ENCODE data around the gene CADM4.

DNA sequence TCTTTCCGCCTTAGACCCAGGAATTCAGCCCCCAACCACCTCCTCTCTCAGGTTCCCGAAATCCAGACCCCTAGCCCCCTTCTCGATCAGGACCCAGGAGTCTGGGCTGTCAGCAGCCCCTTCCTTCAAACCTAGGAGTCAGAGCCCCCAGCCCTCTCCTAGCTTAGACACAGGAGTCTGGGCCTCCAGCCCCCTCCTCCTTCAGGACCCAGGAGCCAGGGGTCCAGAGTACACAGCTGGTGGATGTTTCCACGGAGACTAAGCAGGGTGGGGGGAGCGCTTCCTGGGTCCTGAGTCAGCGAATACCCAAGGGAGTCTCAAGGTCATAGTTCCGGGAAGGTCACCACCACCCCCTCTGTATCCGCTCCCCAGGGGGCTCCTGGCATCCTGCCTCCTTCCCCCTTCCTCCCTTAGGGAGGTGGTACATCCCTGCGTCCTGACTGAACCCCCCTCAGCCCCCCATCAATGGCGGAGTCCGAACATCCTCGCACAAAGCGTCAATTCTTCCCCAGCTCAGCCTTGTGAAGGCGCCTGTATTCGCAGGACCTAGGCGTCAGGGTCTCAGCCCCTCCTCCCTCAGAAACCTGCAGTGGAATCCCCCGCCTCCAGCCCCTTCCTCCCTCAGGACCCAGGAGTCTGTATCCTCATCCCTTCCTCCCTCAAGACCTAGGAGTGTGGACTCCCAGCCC lies 4.6 kb downstream of the CADM4 start:
- TF ChIP-seq EZH2 (IDR thresholded peaks at IDR 0.05; ENCODE audit: borderline replicate concordance, low read depth, low read length) (no peak), ZBTB1 (CRISPR knock-in tag; IDR thresholded peaks at IDR 0.05; ENCODE audit: borderline replicate concordance, low read depth) (no peak), CREB1 (IDR thresholded peaks at IDR 0.05) (no peak), CREB1 (CRISPR knock-in tag; IDR thresholded peaks at IDR 0.05) (no peak), XRCC5 (IDR thresholded peaks at IDR 0.05; ENCODE audit: low read depth, low read length) (no peak), BHLHE40 (IDR thresholded peaks at IDR 0.05; ENCODE audit: low read length) (no peak), STAG1 (CRISPR knock-in tag; IDR thresholded peaks at IDR 0.05; ENCODE audit: borderline replicate concordance) (no peak)
- TF ChIP-seq, protein P1, sequence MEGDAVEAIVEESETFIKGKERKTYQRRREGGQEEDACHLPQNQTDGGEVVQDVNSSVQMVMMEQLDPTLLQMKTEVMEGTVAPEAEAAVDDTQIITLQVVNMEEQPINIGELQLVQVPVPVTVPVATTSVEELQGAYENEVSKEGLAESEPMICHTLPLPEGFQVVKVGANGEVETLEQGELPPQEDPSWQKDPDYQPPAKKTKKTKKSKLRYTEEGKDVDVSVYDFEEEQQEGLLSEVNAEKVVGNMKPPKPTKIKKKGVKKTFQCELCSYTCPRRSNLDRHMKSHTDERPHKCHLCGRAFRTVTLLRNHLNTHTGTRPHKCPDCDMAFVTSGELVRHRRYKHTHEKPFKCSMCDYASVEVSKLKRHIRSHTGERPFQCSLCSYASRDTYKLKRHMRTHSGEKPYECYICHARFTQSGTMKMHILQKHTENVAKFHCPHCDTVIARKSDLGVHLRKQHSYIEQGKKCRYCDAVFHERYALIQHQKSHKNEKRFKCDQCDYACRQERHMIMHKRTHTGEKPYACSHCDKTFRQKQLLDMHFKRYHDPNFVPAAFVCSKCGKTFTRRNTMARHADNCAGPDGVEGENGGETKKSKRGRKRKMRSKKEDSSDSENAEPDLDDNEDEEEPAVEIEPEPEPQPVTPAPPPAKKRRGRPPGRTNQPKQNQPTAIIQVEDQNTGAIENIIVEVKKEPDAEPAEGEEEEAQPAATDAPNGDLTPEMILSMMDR (IDR thresholded peaks at IDR 0.05 in 2 of 3, conservative IDR thresholded peaks at IDR 0.05 in 1 of 3; ENCODE audit: insufficient read depth in 2 of 3, low read depth in 1 of 3, low read length in 3 of 3), result no peak
- TF ChIP-seq, protein P2, sequence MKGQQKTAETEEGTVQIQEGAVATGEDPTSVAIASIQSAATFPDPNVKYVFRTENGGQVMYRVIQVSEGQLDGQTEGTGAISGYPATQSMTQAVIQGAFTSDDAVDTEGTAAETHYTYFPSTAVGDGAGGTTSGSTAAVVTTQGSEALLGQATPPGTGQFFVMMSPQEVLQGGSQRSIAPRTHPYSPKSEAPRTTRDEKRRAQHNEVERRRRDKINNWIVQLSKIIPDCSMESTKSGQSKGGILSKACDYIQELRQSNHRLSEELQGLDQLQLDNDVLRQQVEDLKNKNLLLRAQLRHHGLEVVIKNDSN (CRISPR knock-in tag; IDR thresholded peaks at IDR 0.05), result no peak
- TF ChIP-seq, protein P3, sequence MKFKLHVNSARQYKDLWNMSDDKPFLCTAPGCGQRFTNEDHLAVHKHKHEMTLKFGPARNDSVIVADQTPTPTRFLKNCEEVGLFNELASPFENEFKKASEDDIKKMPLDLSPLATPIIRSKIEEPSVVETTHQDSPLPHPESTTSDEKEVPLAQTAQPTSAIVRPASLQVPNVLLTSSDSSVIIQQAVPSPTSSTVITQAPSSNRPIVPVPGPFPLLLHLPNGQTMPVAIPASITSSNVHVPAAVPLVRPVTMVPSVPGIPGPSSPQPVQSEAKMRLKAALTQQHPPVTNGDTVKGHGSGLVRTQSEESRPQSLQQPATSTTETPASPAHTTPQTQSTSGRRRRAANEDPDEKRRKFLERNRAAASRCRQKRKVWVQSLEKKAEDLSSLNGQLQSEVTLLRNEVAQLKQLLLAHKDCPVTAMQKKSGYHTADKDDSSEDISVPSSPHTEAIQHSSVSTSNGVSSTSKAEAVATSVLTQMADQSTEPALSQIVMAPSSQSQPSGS (CRISPR knock-in tag; IDR thresholded peaks at IDR 0.05), result no peak
